ENCODE data around the gene JPT1. TPM values are rescaled to one million over a fixed set of nuclear protein-coding genes. Genes with fewer than 3 reads are reported as not detected.

The JPT1 gene
- total RNA-seq, 1 experiment from 2014 or later: 148 TPM

DNA sequence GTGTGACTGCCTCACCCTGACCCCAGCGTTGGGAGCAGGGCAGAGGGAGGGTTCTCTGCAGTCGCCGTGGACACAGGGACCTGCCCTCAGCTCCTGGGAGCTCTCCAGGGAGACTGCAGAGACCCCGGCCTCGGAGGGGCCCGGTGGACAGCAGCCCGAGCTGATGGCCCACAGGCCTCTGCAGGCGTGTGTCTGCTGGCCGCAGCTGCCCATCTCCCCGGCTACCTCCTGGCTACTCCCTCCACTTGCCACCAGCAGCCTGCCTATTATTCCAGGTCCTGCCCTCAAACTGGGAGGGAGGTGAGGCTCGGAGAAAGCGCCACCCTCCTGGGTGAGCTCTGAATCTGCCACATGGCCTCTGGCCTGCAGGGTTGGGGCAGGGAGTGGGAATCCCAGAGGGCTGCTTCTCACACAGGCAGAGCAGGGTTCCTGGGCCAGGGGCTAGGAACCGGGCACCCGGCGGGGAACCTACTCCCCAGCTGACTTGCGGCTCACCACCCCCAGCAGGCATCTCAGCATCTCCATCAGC lies 59.4 kb downstream of the JPT1 start:
- in situ Hi-C loops (cut with HindIII; ENCODE audit: low pct_unique_long_range_greater_than_20kb, low sequenced_read_pairs): no loop called here
- DNase-seq (ENCODE audit: low read depth, low spot score): no peak

DNA sequence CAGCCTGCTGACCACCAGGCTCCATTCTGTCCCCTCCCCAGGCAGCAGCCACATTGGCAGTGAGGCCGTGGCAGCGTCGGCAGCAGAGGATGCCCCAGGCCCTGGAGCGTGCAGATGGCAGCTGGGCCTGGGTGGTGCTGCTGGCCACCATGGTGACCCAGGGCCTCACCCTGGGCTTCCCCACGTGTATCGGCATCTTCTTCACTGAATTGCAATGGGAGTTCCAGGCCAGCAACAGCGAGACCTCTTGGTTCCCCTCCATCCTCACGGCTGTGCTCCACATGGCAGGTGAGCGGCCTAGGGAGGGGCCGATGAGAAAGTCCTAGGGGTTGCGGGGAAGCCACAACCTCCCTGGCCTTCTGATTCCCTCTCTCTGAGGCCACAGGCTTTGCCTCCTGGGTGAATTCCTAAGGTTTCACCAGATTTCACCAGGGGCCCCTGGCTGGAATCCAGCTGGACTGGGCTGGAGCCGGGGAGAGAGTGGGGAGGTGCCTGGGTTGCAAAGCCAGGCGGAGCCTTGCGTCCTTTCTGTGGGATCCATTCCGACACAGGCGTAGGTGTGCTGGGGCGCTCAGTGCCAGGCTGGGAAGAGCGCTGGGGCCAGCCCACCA lies 60.7 kb downstream of the JPT1 start:
- DNase-seq (ENCODE audit: low read depth, low spot score): no peak
- in situ Hi-C loops (cut with HindIII; ENCODE audit: low pct_unique_long_range_greater_than_20kb, low sequenced_read_pairs): no loop called here

DNA sequence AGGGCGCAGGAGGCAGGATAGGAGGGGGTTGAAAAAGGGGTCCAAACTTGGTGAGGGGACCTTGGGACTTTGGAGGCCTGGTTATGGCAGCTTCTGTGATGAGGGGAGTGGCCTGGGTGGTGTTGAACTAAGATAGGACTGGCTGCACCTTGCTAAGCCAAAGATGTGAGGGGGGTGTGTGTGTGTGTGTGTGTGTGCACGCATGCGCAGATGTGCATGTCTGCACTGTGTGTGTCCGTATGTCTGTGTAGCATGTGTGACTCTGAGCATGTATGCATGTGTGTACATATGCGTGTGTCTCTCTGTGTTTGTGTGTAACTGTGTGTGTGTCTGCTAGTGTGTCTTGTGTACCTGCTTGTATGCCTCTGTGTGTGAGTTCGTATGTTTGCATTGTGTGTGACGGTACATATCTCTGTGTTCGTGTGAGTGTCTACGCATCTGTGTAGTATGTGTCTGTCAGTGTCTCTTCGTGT lies 62.4 kb downstream of the JPT1 start:
- no peak for DNase-seq (ENCODE audit: low read depth, low spot score)
- in situ Hi-C loops (cut with HindIII; ENCODE audit: low pct_unique_long_range_greater_than_20kb, low sequenced_read_pairs): no loop called here

DNA sequence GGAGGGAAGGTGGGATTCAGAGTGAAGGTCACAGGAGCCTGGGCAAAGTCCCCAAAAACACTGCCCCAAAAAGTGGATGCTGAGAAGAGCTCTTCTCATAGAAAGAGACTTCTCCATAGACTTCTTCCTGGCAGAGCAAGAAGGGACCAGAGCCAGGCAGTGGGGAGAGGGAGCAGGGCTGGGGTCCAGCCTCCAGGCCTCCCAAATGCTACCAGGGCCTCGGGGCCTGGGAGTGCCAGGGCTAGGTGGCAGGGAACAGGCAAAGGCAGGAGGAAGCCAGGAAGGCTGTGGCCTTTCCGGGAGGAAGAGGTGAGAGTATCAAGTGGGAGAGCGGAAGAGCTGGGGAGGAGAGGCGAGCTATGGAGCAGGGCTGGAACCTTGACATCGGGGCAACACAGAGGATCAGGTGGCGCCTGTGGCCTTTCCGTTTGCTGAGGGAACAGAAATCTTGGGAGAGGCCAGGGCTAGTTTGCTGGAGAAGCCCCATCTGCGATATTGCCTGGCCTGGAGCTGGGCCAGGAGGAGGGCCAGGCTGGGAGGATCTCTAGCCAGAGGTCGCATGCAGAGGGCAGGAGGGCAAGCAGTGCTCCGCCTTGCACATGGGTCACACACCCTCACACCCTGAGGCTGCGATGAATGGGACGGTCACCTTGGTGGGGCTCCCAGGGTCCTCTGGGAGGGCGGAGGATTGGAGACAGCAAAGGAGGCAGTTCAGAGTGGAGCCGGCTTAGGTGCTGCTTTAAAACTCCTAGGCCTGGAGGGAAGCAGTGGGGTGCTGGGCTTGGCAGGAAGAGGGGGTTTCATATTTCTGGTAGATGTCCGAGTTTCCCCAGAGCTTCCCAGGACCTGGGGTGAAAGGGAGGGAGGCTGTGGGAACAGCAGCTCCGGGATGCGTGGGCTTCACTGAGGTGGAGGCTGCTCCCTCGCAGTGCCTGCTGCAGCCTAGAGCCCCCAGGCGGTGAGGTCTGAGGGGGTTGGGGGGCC lies 63.1 kb downstream of the JPT1 start:
- in situ Hi-C loops (cut with HindIII; ENCODE audit: low pct_unique_long_range_greater_than_20kb, low sequenced_read_pairs): no loop called here
- DNase-seq (ENCODE audit: low read depth, low spot score): no peak

- no peak for DNase-seq (ENCODE audit: low read depth, low spot score)
- in situ Hi-C loops (cut with HindIII; ENCODE audit: low pct_unique_long_range_greater_than_20kb, low sequenced_read_pairs): no loop called here
Observed at GRCh38 chr17:75088465-75089417, 65.6 kb downstream of the JPT1 start.

- in situ Hi-C loops (cut with HindIII; ENCODE audit: low pct_unique_long_range_greater_than_20kb, low sequenced_read_pairs): no loop called here
- no peak for DNase-seq (ENCODE audit: low read depth, low spot score)
Observed at GRCh38 chr17:75087558-75088453, 66.5 kb downstream of the JPT1 start, which contains the start of gene SLC16A5. Gene SLC16A5 (plus strand): TSS chr17:75087954. CDS start chr17:75093637, 5,683 bp downstream.

DNA sequence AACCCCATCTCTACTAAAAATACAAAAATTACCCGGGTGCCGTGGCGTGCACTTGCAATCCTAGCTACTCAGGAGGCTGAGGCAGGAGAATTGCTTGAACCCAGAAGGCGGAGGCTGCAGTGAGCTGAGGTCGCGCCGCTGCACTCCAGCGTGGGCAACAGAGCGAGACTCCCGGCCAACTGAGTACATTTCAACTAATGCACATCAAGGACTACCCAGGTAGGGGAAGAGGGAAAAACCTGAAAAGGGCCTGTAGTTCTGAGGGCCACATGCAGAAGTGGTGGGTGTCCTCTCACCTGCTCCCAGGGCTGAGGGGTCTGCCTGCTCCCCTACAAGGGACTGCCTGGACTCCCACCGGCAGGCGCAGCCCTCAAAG lies 67.1 kb downstream of the JPT1 start:
- in situ Hi-C loops (cut with HindIII; ENCODE audit: low pct_unique_long_range_greater_than_20kb, low sequenced_read_pairs): no loop called here

GRCh38 chr17:75086496-75087181 lies 67.7 kb downstream of the JPT1 start:
- no peak for DNase-seq (ENCODE audit: low read depth, low spot score)
- in situ Hi-C loops (cut with HindIII; ENCODE audit: low pct_unique_long_range_greater_than_20kb, low sequenced_read_pairs): no loop called here

More for the DNA sequence above, 67.1 kb downstream of the JPT1 start:
- DNase-seq (ENCODE audit: low read depth, low spot score): no peak

Small RNA genes within 50 kb of the gene (small RNA-seq; reads per million reads assigned to genes)
- gene RF00019: 0 reads per million in 2 experiments

Other genes with a start within 250 kb of the JPT1 start
- gene USH1G, start 231.3 kb downstream of the JPT1 start, total RNA-seq (2014; rRNA removed; shearing (Covaris generic)): not detected in 2 replicates
- not detected in 2 replicates for gene OTOP2, start 230.2 kb downstream of the JPT1 start, total RNA-seq (2014; rRNA removed; shearing (Covaris generic))
- gene OTOP3, start 218.6 kb downstream of the JPT1 start, total RNA-seq (2014; rRNA removed; shearing (Covaris generic)): not detected in 2 replicates
- 0.21 TPM in 1 of 2 replicates, not detected in the other for gene HID1, start 181.8 kb downstream of the JPT1 start, total RNA-seq (2014; rRNA removed; shearing (Covaris generic))
- 3.2 and 3.9 TPM in 2 replicates for gene CDR2L, start 166.9 kb downstream of the JPT1 start, total RNA-seq (2014; rRNA removed; shearing (Covaris generic))
- gene MRPL58, start 141.8 kb downstream of the JPT1 start, total RNA-seq (2014; rRNA removed; shearing (Covaris generic)): 92.6 and 96.0 TPM in 2 replicates
- gene ATP5PD, start 107.5 kb downstream of the JPT1 start, total RNA-seq (2014; rRNA removed; shearing (Covaris generic)): 557 and 623 TPM in 2 replicates
- gene KCTD2, start 107.3 kb downstream of the JPT1 start, total RNA-seq (2014; rRNA removed; shearing (Covaris generic)): 23.3 and 26.6 TPM in 2 replicates
- 0.19 TPM in 1 of 2 replicates, not detected in the other for gene SLC16A5, start 66.6 kb downstream of the JPT1 start, total RNA-seq (2014; rRNA removed; shearing (Covaris generic))
- gene ARMC7, start 44.5 kb downstream of the JPT1 start, total RNA-seq (2014; rRNA removed; shearing (Covaris generic)): 4.9 and 5.4 TPM in 2 replicates
- gene NT5C, start 22.8 kb downstream of the JPT1 start, total RNA-seq (2014; rRNA removed; shearing (Covaris generic)): 44.5 and 46.7 TPM in 2 replicates
- gene SUMO2, start 28.4 kb upstream of the JPT1 start, total RNA-seq (2014; rRNA removed; shearing (Covaris generic)): 206 and 213 TPM in 2 replicates
- gene NUP85, start 51.2 kb upstream of the JPT1 start, total RNA-seq (2014; rRNA removed; shearing (Covaris generic)): 46.0 and 49.4 TPM in 2 replicates
- 15.7 and 17.4 TPM in 2 replicates for gene GGA3, start 107.1 kb upstream of the JPT1 start, total RNA-seq (2014; rRNA removed; shearing (Covaris generic))
- 184 and 188 TPM in 2 replicates for gene MRPS7, start 107.4 kb upstream of the JPT1 start, total RNA-seq (2014; rRNA removed; shearing (Covaris generic))
- 20.8 and 22.9 TPM in 2 replicates for gene MIF4GD, start 116.7 kb upstream of the JPT1 start, total RNA-seq (2014; rRNA removed; shearing (Covaris generic))
- 18.1 and 21.0 TPM in 2 replicates for gene SLC25A19, start 134.9 kb upstream of the JPT1 start, total RNA-seq (2014; rRNA removed; shearing (Covaris generic))

Data from SK-MEL-5 (cell line).